ENCODE data around the gene CYB5B.

DNA sequence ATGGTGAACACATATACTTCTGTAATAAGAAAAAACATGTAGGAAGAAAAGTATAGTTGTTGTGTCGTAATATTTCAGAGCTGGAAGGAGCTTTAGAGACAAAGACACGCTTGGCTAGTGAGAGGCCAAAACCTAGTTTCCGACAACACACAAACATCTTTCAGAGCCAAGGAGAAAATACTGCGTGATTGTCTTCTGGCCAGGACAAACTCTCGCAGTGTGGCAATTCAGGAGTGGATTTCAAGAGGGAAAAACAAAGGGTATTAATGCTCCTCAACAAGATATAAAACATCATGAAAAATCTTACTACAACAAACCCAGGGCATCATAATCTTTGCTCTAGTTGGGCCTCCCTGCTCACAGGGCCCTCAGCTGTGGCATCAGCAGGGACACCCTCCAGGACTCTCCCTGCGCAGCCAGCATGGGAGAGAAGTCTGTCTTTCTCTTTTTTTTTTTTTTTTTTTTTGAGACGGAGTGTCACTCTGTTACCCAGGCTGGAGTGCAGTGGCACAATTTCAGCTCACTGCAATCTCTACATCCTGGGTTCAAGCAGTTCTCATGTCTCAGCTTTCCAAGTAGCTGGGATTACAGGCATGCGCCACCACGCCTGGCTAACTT lies 66.4 kb downstream of the CYB5B start:
- TF ChIP-seq POLR2AphosphoS5 (IDR thresholded peaks at IDR 0.05; ENCODE audit: low read depth, low read length) (no peak), YY1 (IDR thresholded peaks at IDR 0.05; ENCODE audit: low read depth) (no peak), RCOR1 (IDR thresholded peaks at IDR 0.05; ENCODE audit: low read length) (no peak), ELF1 (IDR thresholded peaks at IDR 0.05) (no peak), CHD2 (IDR thresholded peaks at IDR 0.05; ENCODE audit: low read length, partially characterized antibody) (no peak), TAF1 (IDR thresholded peaks at IDR 0.05; ENCODE audit: borderline replicate concordance, low read depth, low read length) (no peak), JUND (IDR thresholded peaks at IDR 0.05) (no peak), RAD21 (IDR thresholded peaks at IDR 0.05; ENCODE audit: low read length) (no peak), MXI1 (IDR thresholded peaks at IDR 0.05; ENCODE audit: low read depth, low read length) (no peak)
- TF ChIP-seq, protein P1, sequence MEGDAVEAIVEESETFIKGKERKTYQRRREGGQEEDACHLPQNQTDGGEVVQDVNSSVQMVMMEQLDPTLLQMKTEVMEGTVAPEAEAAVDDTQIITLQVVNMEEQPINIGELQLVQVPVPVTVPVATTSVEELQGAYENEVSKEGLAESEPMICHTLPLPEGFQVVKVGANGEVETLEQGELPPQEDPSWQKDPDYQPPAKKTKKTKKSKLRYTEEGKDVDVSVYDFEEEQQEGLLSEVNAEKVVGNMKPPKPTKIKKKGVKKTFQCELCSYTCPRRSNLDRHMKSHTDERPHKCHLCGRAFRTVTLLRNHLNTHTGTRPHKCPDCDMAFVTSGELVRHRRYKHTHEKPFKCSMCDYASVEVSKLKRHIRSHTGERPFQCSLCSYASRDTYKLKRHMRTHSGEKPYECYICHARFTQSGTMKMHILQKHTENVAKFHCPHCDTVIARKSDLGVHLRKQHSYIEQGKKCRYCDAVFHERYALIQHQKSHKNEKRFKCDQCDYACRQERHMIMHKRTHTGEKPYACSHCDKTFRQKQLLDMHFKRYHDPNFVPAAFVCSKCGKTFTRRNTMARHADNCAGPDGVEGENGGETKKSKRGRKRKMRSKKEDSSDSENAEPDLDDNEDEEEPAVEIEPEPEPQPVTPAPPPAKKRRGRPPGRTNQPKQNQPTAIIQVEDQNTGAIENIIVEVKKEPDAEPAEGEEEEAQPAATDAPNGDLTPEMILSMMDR (IDR thresholded peaks at IDR 0.05): no peak
- TF ChIP-seq, protein P2, sequence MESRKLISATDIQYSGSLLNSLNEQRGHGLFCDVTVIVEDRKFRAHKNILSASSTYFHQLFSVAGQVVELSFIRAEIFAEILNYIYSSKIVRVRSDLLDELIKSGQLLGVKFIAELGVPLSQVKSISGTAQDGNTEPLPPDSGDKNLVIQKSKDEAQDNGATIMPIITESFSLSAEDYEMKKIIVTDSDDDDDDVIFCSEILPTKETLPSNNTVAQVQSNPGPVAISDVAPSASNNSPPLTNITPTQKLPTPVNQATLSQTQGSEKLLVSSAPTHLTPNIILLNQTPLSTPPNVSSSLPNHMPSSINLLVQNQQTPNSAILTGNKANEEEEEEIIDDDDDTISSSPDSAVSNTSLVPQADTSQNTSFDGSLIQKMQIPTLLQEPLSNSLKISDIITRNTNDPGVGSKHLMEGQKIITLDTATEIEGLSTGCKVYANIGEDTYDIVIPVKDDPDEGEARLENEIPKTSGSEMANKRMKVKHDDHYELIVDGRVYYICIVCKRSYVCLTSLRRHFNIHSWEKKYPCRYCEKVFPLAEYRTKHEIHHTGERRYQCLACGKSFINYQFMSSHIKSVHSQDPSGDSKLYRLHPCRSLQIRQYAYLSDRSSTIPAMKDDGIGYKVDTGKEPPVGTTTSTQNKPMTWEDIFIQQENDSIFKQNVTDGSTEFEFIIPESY (IDR thresholded peaks at IDR 0.05; ENCODE audit: borderline replicate concordance, low read depth): no peak
- TF ChIP-seq, protein P3, sequence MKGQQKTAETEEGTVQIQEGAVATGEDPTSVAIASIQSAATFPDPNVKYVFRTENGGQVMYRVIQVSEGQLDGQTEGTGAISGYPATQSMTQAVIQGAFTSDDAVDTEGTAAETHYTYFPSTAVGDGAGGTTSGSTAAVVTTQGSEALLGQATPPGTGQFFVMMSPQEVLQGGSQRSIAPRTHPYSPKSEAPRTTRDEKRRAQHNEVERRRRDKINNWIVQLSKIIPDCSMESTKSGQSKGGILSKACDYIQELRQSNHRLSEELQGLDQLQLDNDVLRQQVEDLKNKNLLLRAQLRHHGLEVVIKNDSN (IDR thresholded peaks at IDR 0.05; ENCODE audit: borderline replicate concordance, low read depth): no peak
- TF ChIP-seq, protein P4, sequence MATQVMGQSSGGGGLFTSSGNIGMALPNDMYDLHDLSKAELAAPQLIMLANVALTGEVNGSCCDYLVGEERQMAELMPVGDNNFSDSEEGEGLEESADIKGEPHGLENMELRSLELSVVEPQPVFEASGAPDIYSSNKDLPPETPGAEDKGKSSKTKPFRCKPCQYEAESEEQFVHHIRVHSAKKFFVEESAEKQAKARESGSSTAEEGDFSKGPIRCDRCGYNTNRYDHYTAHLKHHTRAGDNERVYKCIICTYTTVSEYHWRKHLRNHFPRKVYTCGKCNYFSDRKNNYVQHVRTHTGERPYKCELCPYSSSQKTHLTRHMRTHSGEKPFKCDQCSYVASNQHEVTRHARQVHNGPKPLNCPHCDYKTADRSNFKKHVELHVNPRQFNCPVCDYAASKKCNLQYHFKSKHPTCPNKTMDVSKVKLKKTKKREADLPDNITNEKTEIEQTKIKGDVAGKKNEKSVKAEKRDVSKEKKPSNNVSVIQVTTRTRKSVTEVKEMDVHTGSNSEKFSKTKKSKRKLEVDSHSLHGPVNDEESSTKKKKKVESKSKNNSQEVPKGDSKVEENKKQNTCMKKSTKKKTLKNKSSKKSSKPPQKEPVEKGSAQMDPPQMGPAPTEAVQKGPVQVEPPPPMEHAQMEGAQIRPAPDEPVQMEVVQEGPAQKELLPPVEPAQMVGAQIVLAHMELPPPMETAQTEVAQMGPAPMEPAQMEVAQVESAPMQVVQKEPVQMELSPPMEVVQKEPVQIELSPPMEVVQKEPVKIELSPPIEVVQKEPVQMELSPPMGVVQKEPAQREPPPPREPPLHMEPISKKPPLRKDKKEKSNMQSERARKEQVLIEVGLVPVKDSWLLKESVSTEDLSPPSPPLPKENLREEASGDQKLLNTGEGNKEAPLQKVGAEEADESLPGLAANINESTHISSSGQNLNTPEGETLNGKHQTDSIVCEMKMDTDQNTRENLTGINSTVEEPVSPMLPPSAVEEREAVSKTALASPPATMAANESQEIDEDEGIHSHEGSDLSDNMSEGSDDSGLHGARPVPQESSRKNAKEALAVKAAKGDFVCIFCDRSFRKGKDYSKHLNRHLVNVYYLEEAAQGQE (IDR thresholded peaks at IDR 0.05; ENCODE audit: low read depth, low read length): no peak

Data from SK-N-SH (cell line).